HCT116 (cell line): ENCODE data around the gene SIRPB2. TPM values are rescaled to one million over a fixed set of nuclear protein-coding genes. Genes with fewer than 3 reads are reported as not detected.

Experiments
- ATAC-seq: fragments of 200-7000 bp; cut with Tn5 transposase; 2 replicates; pipeline ENCODE4 v1.9.1; 2020; ENCODE audit warnings: mild to moderate bottlenecking, moderate library complexity
- BruUV-seq: library from RNA; stranded (reverse); fragments of 400-500 nt; replicated peaks from 2 replicates; lab custom pipeline; 2021; lab: Mats Ljungman, UMichigan
- CTCF ChIA-PET: fragments of 300-600 bp; sonication (Branson Sonifier 250); formaldehyde crosslinking; loops from one replicate; lab custom pipeline; 2021; ENCODE audit warnings: antibody characterized with exemption; lab: Charles Lee
- POLR2A ChIA-PET: fragments of 300-600, 350-600 bp; sonication (Branson Sonifier 250); formaldehyde crosslinking; loops from one replicate; lab custom pipeline; 2021; ENCODE audit warnings: antibody characterized with exemption; lab: Charles Lee
- RAD21 ChIA-PET, 2 experiments: fragments of 300-600 bp; sonication (Branson Sonifier 250); formaldehyde crosslinking; loops; one replicate each; lab custom pipeline; 2023; ENCODE audit warnings: low total read pairs in 2 of 2; ENCODE audit not compliant: uncharacterized antibody in 2 of 2, unreplicated experiment in 2 of 2, low non-redundant PET in 1 of 2; lab: Charles Lee
- DNase-seq: peaks from one replicate; pipeline ENCODE4 v3.0.0-alpha.2; 2010; ENCODE audit warnings: low read depth, low spot score
- H2AFZ ChIP-seq: fragments of 200-600 bp; shearing (Covaris generic), sonication (generic); 2 replicates; pipeline ENCODE4 v1.6.1; 2017; ENCODE audit warnings: low read depth, mixed run types, mixed read lengths, antibody characterized with exemption, low read length; ENCODE audit not compliant: poor library complexity, severe bottlenecking
- H3K27ac ChIP-seq: 2 replicates; pipeline ENCODE4 v1.5.1; 2012; ENCODE audit warnings: low read depth, low read length
- H3K27me3 ChIP-seq: fragments of 200-600 bp; sonication (generic); 2 replicates; pipeline ENCODE4 v1.6.1; 2016; ENCODE audit warnings: mixed run types, low read length, mixed read lengths; ENCODE audit not compliant: insufficient read depth
- H3K36me3 ChIP-seq, 2 experiments: fragments of 200-500 bp in 1 of 2; fragments of 200-600 bp in 1 of 2; sonication (Bioruptor generic) in 1 of 2; sonication (generic) in 1 of 2; 2 replicates each; pipeline versions ENCODE4 v1.5.1 to v1.6.1; 2014 to 2016; ENCODE audit warnings: low read length in 2 of 2, inconsistent platforms in 1 of 2, mixed read lengths in 1 of 2, mixed run types in 1 of 2; ENCODE audit not compliant: insufficient read depth in 2 of 2, control insufficient read depth in 1 of 2
- H3K4me1 ChIP-seq, 2 experiments: fragments of 200-600 bp in 1 of 2; sonication (generic) in 1 of 2; 2 replicates each; pipeline versions ENCODE4 v1.5.1 to v1.6.1; 2012 to 2017; ENCODE audit warnings: low read length in 2 of 2, inconsistent platforms in 1 of 2, mild to moderate bottlenecking in 1 of 2, mixed read lengths in 1 of 2, mixed run types in 1 of 2, moderate library complexity in 1 of 2; ENCODE audit not compliant: insufficient read depth in 2 of 2, control insufficient read depth in 1 of 2
- H3K4me2 ChIP-seq: fragments of 200-600 bp; sonication (generic); 2 replicates; pipeline ENCODE4 v1.6.1; 2017; ENCODE audit warnings: mixed run types, low read length, mixed read lengths
- H3K4me3 ChIP-seq, 2 experiments: fragments of 200-600 bp in 1 of 2; sonication (generic) in 1 of 2; replicated peaks in 1 of 2; 2 replicates each; pipeline ENCODE4 v1.5.1; 2011 to 2016; ENCODE audit warnings: low read length in 2 of 2, control low read depth in 1 of 2, low read depth in 1 of 2, mild to moderate bottlenecking in 1 of 2, mixed read lengths in 1 of 2, mixed run types in 1 of 2
- H3K79me2 ChIP-seq: fragments of 200-600 bp; sonication (generic); 2 replicates; pipeline ENCODE4 v1.6.1; 2017; ENCODE audit warnings: mild to moderate bottlenecking, mixed run types, low read length, moderate library complexity, mixed read lengths; ENCODE audit not compliant: insufficient read depth
- H3K9ac ChIP-seq: fragments of 200-600 bp; sonication (generic); 2 replicates; pipeline ENCODE4 v1.6.1; 2016; ENCODE audit warnings: low read length, mixed read lengths
- H3K9me2 ChIP-seq: fragments of 200-600 bp; sonication (generic), shearing (Covaris generic); 2 replicates; pipeline ENCODE4 v1.6.1; 2017; ENCODE audit warnings: mixed run types, mild to moderate bottlenecking, moderate library complexity; ENCODE audit not compliant: insufficient read depth
- H3K9me3 ChIP-seq, 2 experiments: fragments of 200-500 bp in 1 of 2; fragments of 200-600 bp in 1 of 2; sonication (Bioruptor generic) in 1 of 2; sonication (generic) in 1 of 2; 2 replicates each; pipeline ENCODE4 v1.6.1; 2014 to 2017; ENCODE audit warnings: low read length in 2 of 2, mixed read lengths in 2 of 2, inconsistent platforms in 1 of 2, low read depth in 1 of 2, mild to moderate bottlenecking in 1 of 2, mixed run types in 1 of 2, moderate library complexity in 1 of 2; ENCODE audit not compliant: control insufficient read depth in 1 of 2, insufficient read depth in 1 of 2
- H4K20me1 ChIP-seq: fragments of 200-600 bp; sonication (generic), shearing (Covaris generic); 2 replicates; pipeline ENCODE4 v1.6.1; 2017; ENCODE audit warnings: mixed run types, mild to moderate bottlenecking, moderate library complexity; ENCODE audit not compliant: insufficient read depth
- CBX3 ChIP-seq: IDR thresholded peaks from 2 replicates; pipeline ENCODE4 v1.6.1; 2012; ENCODE audit warnings: low read depth
- EZH2phosphoT487 ChIP-seq: fragments of 200-600 bp; IDR thresholded peaks from 2 replicates; pipeline ENCODE4 v1.6.1; 2018; ENCODE audit warnings: antibody characterized with exemption, borderline replicate concordance
- POLR2A ChIP-seq: IDR thresholded peaks from 2 replicates; pipeline ENCODE4 v1.7.0; 2011; ENCODE audit warnings: borderline replicate concordance; ENCODE audit not compliant: insufficient read depth, insufficient read length; ENCODE audit errors: extremely low read depth
- SP1 ChIP-seq: IDR thresholded peaks from 2 replicates; pipeline ENCODE4 v1.6.1; 2012; ENCODE audit warnings: low read depth
- YY1 ChIP-seq: IDR thresholded peaks from 2 replicates; pipeline ENCODE4 v1.6.1; 2011; ENCODE audit warnings: low read length, low read depth, moderate library complexity, mild to moderate bottlenecking; ENCODE audit not compliant: insufficient replicate concordance; ENCODE audit errors: extremely low read depth
- ZFX ChIP-seq: fragments of 450-650 bp; IDR thresholded peaks from 2 replicates; pipeline ENCODE4 v1.6.1; 2017
- intact Hi-C: fragments of 100-400 bp; cut with micrococcal nuclease; formaldehyde crosslinking; loops from 2 replicates; pipeline ENCODE4 v1.10.0; 2022
- total RNA-seq: library from RNA; stranded (reverse); gene quantifications from one replicate; pipeline ENCODE4 v1.2.1, GENCODE V29; 2021; ENCODE audit not compliant: unreplicated experiment
- TF ChIP-seq, protein P1 (sequence below), 3 experiments: fragments of 200-600 bp in 1 of 3; sonication (generic) in 1 of 3; IDR thresholded peaks in 2 of 3; conservative IDR thresholded peaks in 1 of 3; 2 replicates each; pipeline ENCODE4 v1.5.1; 2012 to 2017; ENCODE audit warnings: low read depth in 2 of 3, low read length in 2 of 3, antibody characterized with exemption in 1 of 3, borderline replicate concordance in 1 of 3, control low read depth in 1 of 3, mild to moderate bottlenecking in 1 of 3, mixed read lengths in 1 of 3, mixed run types in 1 of 3, moderate library complexity in 1 of 3; ENCODE audit not compliant: insufficient read depth in 1 of 3
- TF ChIP-seq, protein P2 (sequence below): IDR thresholded peaks from 2 replicates; pipeline ENCODE4 v1.6.1; 2012; ENCODE audit warnings: low read depth

The SIRPB2 gene
- total RNA-seq, 1 experiment from 2014 or later = not detected

DNA sequence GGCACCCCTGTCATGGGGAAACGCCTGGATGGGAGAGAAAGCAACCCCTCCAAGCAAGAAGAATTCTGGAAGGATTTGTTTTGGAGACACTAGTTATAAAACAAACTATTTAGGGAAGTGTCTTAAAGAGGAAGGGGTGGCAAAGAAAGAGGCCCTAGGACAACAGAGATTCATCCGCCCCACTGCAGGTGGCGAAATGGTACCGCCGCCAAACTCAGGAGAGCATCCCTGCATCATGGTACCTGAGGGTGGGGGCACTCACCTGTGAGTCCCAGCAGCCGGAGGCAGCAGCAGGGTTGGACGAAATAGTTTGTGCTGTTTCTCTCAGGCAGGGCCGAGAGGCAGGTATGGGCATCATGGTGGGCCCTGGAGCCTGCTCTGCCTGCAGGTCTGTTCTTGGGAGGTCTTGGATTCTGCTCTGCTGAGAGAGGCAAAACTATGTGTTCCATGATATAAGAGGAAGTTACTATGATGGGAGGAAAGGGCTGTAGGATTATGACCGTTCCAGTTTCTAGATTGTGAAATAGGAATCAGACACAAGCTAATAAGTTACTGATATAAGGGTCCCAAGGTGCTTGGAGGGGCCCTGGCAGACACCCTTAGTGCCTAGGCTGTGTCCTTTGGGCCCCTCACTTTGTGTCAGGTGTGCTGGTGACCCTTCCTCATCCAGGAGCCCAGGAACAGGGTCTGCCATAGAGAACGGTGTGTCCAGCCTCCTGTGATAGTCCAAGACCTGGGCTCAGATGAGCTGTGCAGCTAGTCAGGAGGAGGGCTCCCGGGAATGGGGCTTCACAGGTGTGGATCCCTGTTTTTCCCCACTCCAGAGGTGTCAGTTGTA is 45.9 kb upstream of the SIRPB2 start:
- no peaks in the 10 kb centered on the region for H3K27me3 ChIP-seq
- ChIA-PET POLR2A (no interaction called here), RAD21 (no interaction called here), CTCF (no interaction called here)
- no TSS peak for BruUV-seq
- TF ChIP-seq POLR2A = no peak
- TF ChIP-seq, protein P1, sequence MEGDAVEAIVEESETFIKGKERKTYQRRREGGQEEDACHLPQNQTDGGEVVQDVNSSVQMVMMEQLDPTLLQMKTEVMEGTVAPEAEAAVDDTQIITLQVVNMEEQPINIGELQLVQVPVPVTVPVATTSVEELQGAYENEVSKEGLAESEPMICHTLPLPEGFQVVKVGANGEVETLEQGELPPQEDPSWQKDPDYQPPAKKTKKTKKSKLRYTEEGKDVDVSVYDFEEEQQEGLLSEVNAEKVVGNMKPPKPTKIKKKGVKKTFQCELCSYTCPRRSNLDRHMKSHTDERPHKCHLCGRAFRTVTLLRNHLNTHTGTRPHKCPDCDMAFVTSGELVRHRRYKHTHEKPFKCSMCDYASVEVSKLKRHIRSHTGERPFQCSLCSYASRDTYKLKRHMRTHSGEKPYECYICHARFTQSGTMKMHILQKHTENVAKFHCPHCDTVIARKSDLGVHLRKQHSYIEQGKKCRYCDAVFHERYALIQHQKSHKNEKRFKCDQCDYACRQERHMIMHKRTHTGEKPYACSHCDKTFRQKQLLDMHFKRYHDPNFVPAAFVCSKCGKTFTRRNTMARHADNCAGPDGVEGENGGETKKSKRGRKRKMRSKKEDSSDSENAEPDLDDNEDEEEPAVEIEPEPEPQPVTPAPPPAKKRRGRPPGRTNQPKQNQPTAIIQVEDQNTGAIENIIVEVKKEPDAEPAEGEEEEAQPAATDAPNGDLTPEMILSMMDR (IDR thresholded peaks at IDR 0.05 in 2 of 3, conservative IDR thresholded peaks at IDR 0.05 in 1 of 3; ENCODE audit: borderline replicate concordance in 1 of 3, insufficient read depth in 1 of 3, low read depth in 2 of 3, low read length in 2 of 3) = no peak
- TF ChIP-seq SP1 = no peak
- no peak for TF ChIP-seq YY1
- TF ChIP-seq CBX3 = no peak
- no peak for TF ChIP-seq EZH2phosphoT487
- no peak for TF ChIP-seq ZFX
- TF ChIP-seq, protein P2, sequence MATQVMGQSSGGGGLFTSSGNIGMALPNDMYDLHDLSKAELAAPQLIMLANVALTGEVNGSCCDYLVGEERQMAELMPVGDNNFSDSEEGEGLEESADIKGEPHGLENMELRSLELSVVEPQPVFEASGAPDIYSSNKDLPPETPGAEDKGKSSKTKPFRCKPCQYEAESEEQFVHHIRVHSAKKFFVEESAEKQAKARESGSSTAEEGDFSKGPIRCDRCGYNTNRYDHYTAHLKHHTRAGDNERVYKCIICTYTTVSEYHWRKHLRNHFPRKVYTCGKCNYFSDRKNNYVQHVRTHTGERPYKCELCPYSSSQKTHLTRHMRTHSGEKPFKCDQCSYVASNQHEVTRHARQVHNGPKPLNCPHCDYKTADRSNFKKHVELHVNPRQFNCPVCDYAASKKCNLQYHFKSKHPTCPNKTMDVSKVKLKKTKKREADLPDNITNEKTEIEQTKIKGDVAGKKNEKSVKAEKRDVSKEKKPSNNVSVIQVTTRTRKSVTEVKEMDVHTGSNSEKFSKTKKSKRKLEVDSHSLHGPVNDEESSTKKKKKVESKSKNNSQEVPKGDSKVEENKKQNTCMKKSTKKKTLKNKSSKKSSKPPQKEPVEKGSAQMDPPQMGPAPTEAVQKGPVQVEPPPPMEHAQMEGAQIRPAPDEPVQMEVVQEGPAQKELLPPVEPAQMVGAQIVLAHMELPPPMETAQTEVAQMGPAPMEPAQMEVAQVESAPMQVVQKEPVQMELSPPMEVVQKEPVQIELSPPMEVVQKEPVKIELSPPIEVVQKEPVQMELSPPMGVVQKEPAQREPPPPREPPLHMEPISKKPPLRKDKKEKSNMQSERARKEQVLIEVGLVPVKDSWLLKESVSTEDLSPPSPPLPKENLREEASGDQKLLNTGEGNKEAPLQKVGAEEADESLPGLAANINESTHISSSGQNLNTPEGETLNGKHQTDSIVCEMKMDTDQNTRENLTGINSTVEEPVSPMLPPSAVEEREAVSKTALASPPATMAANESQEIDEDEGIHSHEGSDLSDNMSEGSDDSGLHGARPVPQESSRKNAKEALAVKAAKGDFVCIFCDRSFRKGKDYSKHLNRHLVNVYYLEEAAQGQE = no peak
- no peak overlapping the region for H2AFZ ChIP-seq
- ATAC-seq (no peak), DNase-seq (no peak)
- H3K4me1 ChIP-seq = no peaks in the 10 kb centered on the region
- H3K9me3 ChIP-seq = no peaks in the 10 kb centered on the region
- H3K79me2 ChIP-seq = no peaks in the 10 kb centered on the region
- H3K9ac ChIP-seq = no peak overlapping the region
- H3K4me2 ChIP-seq = no peak overlapping the region
- H3K4me3 ChIP-seq = no peak overlapping the region
- no peaks in the 10 kb centered on the region for H4K20me1 ChIP-seq
- no peak overlapping the region for H3K27ac ChIP-seq
- intact Hi-C loops = loop anchor here (10.0 kb wide), 1 partner anchor 198 kb away; no protein-coding TSS in a partner anchor
- H3K9me2 ChIP-seq = no peaks in the 10 kb centered on the region
- H3K36me3 ChIP-seq = no peaks in the 10 kb centered on the region
